Activated CD8-positive, alpha-beta memory T cell treated with anti-CD3 and anti-CD28 coated beads for 36 hours (primary cell): ENCODE measurements around the gene PABPC1L. TPM values are rescaled to one million over a fixed set of nuclear protein-coding genes. Genes with fewer than 3 reads are reported as not detected.
"Not testable (repeated sequence)": the region's sequence is repeated elsewhere in the genome, so short reads cannot be mapped to it uniquely, and the experiment has no call there.

Source experiments
- CTCF ChIA-PET: fragments of 350-600 bp; sonication (Branson Sonifier 250); formaldehyde crosslinking; loops from one replicate; lab custom pipeline; 2021; ENCODE audit warnings: antibody characterized with exemption; lab: Charles Lee
- POLR2A ChIA-PET: fragments of 350-600 bp; sonication (Branson Sonifier 250); formaldehyde crosslinking; loops from one replicate; lab custom pipeline; 2021; ENCODE audit warnings: antibody characterized with exemption; lab: Charles Lee
- total RNA-seq, 2 experiments: library from RNA; stranded (reverse); gene quantifications; one replicate each; pipeline ENCODE4 v1.2.3, GENCODE V29; 2021

The PABPC1L gene
- total RNA-seq: 10 to 100 TPM; 78.9 to 81.6 TPM

- POLR2A ChIA-PET: interaction anchor here (0.5 to 1.3 kb wide), 10 partner anchors 14 to 1021 kb away, joined by 3 to 7 read pairs (median 4); partner anchors contain the start of gene TOMM34
These were observed at the start of gene PABPC1L for GRCh38 chr20:44909872-44910689. Gene PABPC1L, plus strand, starts transcription at chr20:44910060. Its CDS starts 84 bp downstream, at chr20:44910144.

GRCh38 chr20:44861531-44862006, 48.3 kb upstream of the PABPC1L start:
- CTCF ChIA-PET: no interaction called here

More at GRCh38 chr20:44909872-44910689, at the start of gene PABPC1L:
- CTCF ChIA-PET: interaction anchor here (0.8 to 1.3 kb wide), 2 partner anchors 13 to 25 kb away, joined by 3 read pairs; no protein-coding TSS in a partner anchor

GRCh38 chr20:44862286-44862685, 47.6 kb upstream of the PABPC1L start:
- POLR2A ChIA-PET: no interaction called here
- CTCF ChIA-PET: interaction anchor here (0.7 kb wide), 1 partner anchor 178 kb away, joined by 3 read pairs; no protein-coding TSS in a partner anchor

More at GRCh38 chr20:44861531-44862006, 48.3 kb upstream of the PABPC1L start:
- POLR2A ChIA-PET: no interaction called here

- POLR2A ChIA-PET: not testable (repeated sequence)
- CTCF ChIA-PET: interaction anchor here (0.7 kb wide), 1 partner anchor 178 kb away, joined by 3 read pairs; no protein-coding TSS in a partner anchor
These were observed 46.3 kb upstream of the PABPC1L start for GRCh38 chr20:44863365-44864084.

GRCh38 chr20:44864493-44864892, 45.4 kb upstream of the PABPC1L start:
- CTCF ChIA-PET: not testable (repeated sequence)

GRCh38 chr20:44866703-44867335, 43.0 kb upstream of the PABPC1L start:
- CTCF ChIA-PET: interaction anchor here (0.6 to 1.5 kb wide), 11 partner anchors 13 to 650 kb away, joined by 3 to 7 read pairs (median 3); no protein-coding TSS in a partner anchor
- POLR2A ChIA-PET: no interaction called here

More at GRCh38 chr20:44864493-44864892, 45.4 kb upstream of the PABPC1L start:
- POLR2A ChIA-PET: not testable (repeated sequence)

- ChIA-PET CTCF (no interaction called here), POLR2A (no interaction called here)
These were observed 40.4 kb upstream of the PABPC1L start for GRCh38 chr20:44869471-44869870.

GRCh38 chr20:44882360-44882759, 27.5 kb upstream of the PABPC1L start:
- POLR2A ChIA-PET: not testable (repeated sequence)
- CTCF ChIA-PET: interaction anchor here (0.7 kb wide), 1 partner anchor 128 kb away, joined by 3 read pairs; no protein-coding TSS in a partner anchor

GRCh38 chr20:44883214-44883902, 26.5 kb upstream of the PABPC1L start:
- POLR2A ChIA-PET: no interaction called here
- CTCF ChIA-PET: no interaction called here

GRCh38 chr20:44884907-44885391, 24.9 kb upstream of the PABPC1L start:
- POLR2A ChIA-PET: interaction anchor here (0.7 to 1.1 kb wide), 5 partner anchors 75 to 972 kb away, joined by 3 to 7 read pairs (median 3); partner anchors contain the start of gene TOMM34
- CTCF ChIA-PET: interaction anchor here (0.8 to 1.0 kb wide), 2 partner anchors 12 to 75 kb away, joined by 3 read pairs; partner anchors contain the start of gene TOMM34

GRCh38 chr20:44885392-44886265, 24.2 kb upstream of the PABPC1L start, which contains the start of gene YWHAB:
Gene YWHAB, plus strand, starts transcription at chr20:44885705. Its CDS starts 15,829 bp downstream, at chr20:44901534.
- ChIA-PET CTCF (interaction anchor here (0.8 to 1.0 kb wide), 2 partner anchors 11 to 74 kb away, joined by 3 read pairs; partner anchors contain the start of gene TOMM34), POLR2A (interaction anchor here (0.7 to 1.1 kb wide), 4 partner anchors 75 to 973 kb away, joined by 3 to 7 read pairs (median 3); partner anchors contain the start of gene TOMM34)

- ChIA-PET CTCF (no interaction called here), POLR2A (interaction anchor here (1.1 kb wide), 1 partner anchor 240 kb away, joined by 3 read pairs; no protein-coding TSS in a partner anchor)
These were observed 23.6 kb upstream of the PABPC1L start for GRCh38 chr20:44886266-44886651.

- POLR2A ChIA-PET: no interaction called here
- CTCF ChIA-PET: no interaction called here
These were observed 23.0 kb upstream of the PABPC1L start for GRCh38 chr20:44886828-44887227.

GRCh38 chr20:44887466-44887865, 22.4 kb upstream of the PABPC1L start:
- ChIA-PET POLR2A (interaction anchor here (1.3 kb wide), 1 partner anchor 22 kb away, joined by 4 read pairs; the partner anchor contains the start of gene PABPC1L), CTCF (interaction anchor here (0.9 to 1.5 kb wide), 2 partner anchors 8 to 22 kb away, joined by 3 to 4 read pairs; no protein-coding TSS in a partner anchor)

- ChIA-PET POLR2A (interaction anchor here (1.3 kb wide), 1 partner anchor 21 kb away, joined by 4 read pairs; the partner anchor contains the start of gene PABPC1L), CTCF (interaction anchor here (0.5 to 1.5 kb wide), 3 partner anchors 9 to 37 kb away, joined by 3 to 4 read pairs (median 3); no protein-coding TSS in a partner anchor)
These were observed 21.4 kb upstream of the PABPC1L start for GRCh38 chr20:44888226-44889103.
